GM12878 (cell line): Measurements from ENCODE around the gene FERMT3. TPM values are rescaled to one million over a fixed set of nuclear protein-coding genes. Genes with fewer than 3 reads are reported as not detected.

ENCODE experiments used
- ATAC-seq: fragments of 200-7000 bp; cut with Tn5 transposase; 3 replicates; pipeline ENCODE4 v1.9.1; 2020; ENCODE audit warnings: mild to moderate bottlenecking, moderate library complexity
- BruUV-seq: library from RNA; stranded (reverse); fragments of 400-500 nt; replicated peaks from 2 replicates; lab custom pipeline; 2021; lab: Mats Ljungman, UMichigan
- CTCF ChIA-PET: fragments of 300-600 bp; sonication (Branson Sonifier 250); formaldehyde crosslinking; extraction: SDS; loops from one replicate; lab custom pipeline; 2021; ENCODE audit warnings: inconsistent platforms; lab: Yijun Ruan, JAX
- POLR2A ChIA-PET: fragments of 350-600 bp; formaldehyde crosslinking; extraction: SDS; loops from one replicate; lab custom pipeline; 2021; ENCODE audit warnings: inconsistent platforms; lab: Charles Lee
- RAD21 ChIA-PET: fragments of 300-600 bp; sonication (Branson Sonifier 250); formaldehyde crosslinking; loops from one replicate; lab custom pipeline; 2023; ENCODE audit warnings: antibody characterized with exemption; ENCODE audit not compliant: unreplicated experiment; lab: Charles Lee
- SMC1A ChIA-PET: fragments of 300-600 bp; sonication (Branson Sonifier 250); formaldehyde crosslinking; loops from one replicate; lab custom pipeline; 2023; ENCODE audit not compliant: unreplicated experiment, uncharacterized antibody; lab: Charles Lee
- DNase-seq: peaks from one replicate; pipeline ENCODE4 v3.0.0-alpha.2; 2011; ENCODE audit warnings: low read depth, low spot score
- FAIRE-seq: peaks from 3 replicates; lab custom pipeline; 2011; peaks lifted over from hg19 to GRCh38; lab: Jason Lieb, UNC
- H2AFZ ChIP-seq: 2 replicates; pipeline ENCODE4 v1.6.0; 2011; ENCODE audit warnings: low read depth, low read length, control low read depth; ENCODE audit not compliant: control insufficient read depth
- H3K27ac ChIP-seq: 2 replicates; pipeline ENCODE4 v1.5.1; 2011; ENCODE audit warnings: control low read depth; ENCODE audit not compliant: control insufficient read depth, insufficient read depth
- H3K27me3 ChIP-seq, 2 experiments: replicated peaks in 1 of 2; 2 replicates each; pipeline versions ENCODE4 v1.6.0 to v1.6.1; 2011; ENCODE audit warnings: low read length in 1 of 2; ENCODE audit not compliant: control insufficient read depth in 2 of 2, insufficient read depth in 2 of 2
- H3K36me3 ChIP-seq, 2 experiments: 2 replicates each; pipeline ENCODE4 v1.5.1; 2011; ENCODE audit warnings: low read length in 1 of 2; ENCODE audit not compliant: control insufficient read depth in 2 of 2, insufficient read depth in 2 of 2
- H3K4me1 ChIP-seq: 2 replicates; pipeline ENCODE4 v1.6.1; 2011; ENCODE audit warnings: mild to moderate bottlenecking, low read length, moderate library complexity, mixed read lengths; ENCODE audit not compliant: control insufficient read depth, insufficient read depth
- H3K4me2 ChIP-seq: 2 replicates; pipeline ENCODE4 v1.6.0; 2011; ENCODE audit warnings: control low read depth; ENCODE audit not compliant: control insufficient read depth, insufficient read depth
- H3K4me3 ChIP-seq: fragments of 200-600 bp; sonication (generic); 2 replicates; pipeline ENCODE4 v1.5.1; 2016
- H3K79me2 ChIP-seq: 2 replicates; pipeline ENCODE4 v1.6.0; 2011; ENCODE audit warnings: low read length; ENCODE audit not compliant: control insufficient read depth, insufficient read depth
- H3K9ac ChIP-seq: 2 replicates; pipeline ENCODE4 v1.8.0; 2011; ENCODE audit warnings: low read length, control low read depth, mixed read lengths; ENCODE audit not compliant: control insufficient read depth, insufficient read depth
- H3K9me3 ChIP-seq: replicated peaks from 3 replicates; pipeline ENCODE4 v1.5.1; 2011; ENCODE audit warnings: mild to moderate bottlenecking, low read length; ENCODE audit not compliant: control insufficient read depth, insufficient read depth
- H4K20me1 ChIP-seq: 2 replicates; pipeline ENCODE4 v1.6.0; 2011; ENCODE audit not compliant: control insufficient read depth, insufficient read depth
- CEBPZ ChIP-seq: fragments of 150-350 bp; IDR thresholded peaks from 2 replicates; pipeline ENCODE4 v1.6.1; 2016; ENCODE audit warnings: low read depth, low read length
- E2F8 ChIP-seq: fragments of 450-650 bp; IDR thresholded peaks from 2 replicates; pipeline ENCODE4 v1.6.1; 2018; ENCODE audit warnings: mild to moderate bottlenecking, low read depth, moderate library complexity; ENCODE audit not compliant: partially characterized antibody
- GATAD2B ChIP-seq: fragments of 450-650 bp; conservative IDR thresholded peaks from 2 replicates; pipeline ENCODE4 v1.6.1; 2017; ENCODE audit warnings: low read depth, mild to moderate bottlenecking, moderate library complexity
- IRF4 ChIP-seq: IDR thresholded peaks from 2 replicates; pipeline ENCODE4 v1.6.1; 2011; ENCODE audit warnings: low read depth, low read length
- MAX ChIP-seq: IDR thresholded peaks from 2 replicates; pipeline ENCODE4 v1.6.1; 2012; ENCODE audit warnings: low read depth, low read length, improper control_type of control experiment
- NFYB ChIP-seq: IDR thresholded peaks from 2 replicates; pipeline ENCODE4 v1.6.1; 2011; ENCODE audit warnings: low read depth, mild to moderate bottlenecking, low read length, improper control_type of control experiment, moderate library complexity; ENCODE audit not compliant: insufficient read depth
- PML ChIP-seq: IDR thresholded peaks from 2 replicates; pipeline ENCODE4 v1.6.1; 2012; ENCODE audit warnings: low read length, inconsistent platforms
- REST ChIP-seq: IDR thresholded peaks from 2 replicates; pipeline ENCODE4 v1.6.1; 2012; ENCODE audit warnings: mild to moderate bottlenecking, low read depth, low read length
- ZNF687 ChIP-seq: fragments of 450-650 bp; IDR thresholded peaks from 2 replicates; pipeline ENCODE4 v1.6.1; 2017; ENCODE audit warnings: mild to moderate bottlenecking, moderate library complexity
- WGBS: methylation state at CpG from one replicate; pipeline ENCODE4 v1.1.6; 2016; ENCODE audit warnings: low lambda C conversion rate; ENCODE audit not compliant: insufficient replicate concordance, insufficient coverage; ENCODE audit errors: missing lambda C conversion rate; 5-methylcytosine and 5-hydroxymethylcytosine counted together
- in situ Hi-C: fragments of 300-500 bp; cut with MboI; formaldehyde crosslinking; loops from 9 replicates; pipeline ENCODE4 v1.14.3; 2018; ENCODE audit warnings: mixed read lengths
- intact Hi-C: fragments of 100-400 bp; cut with micrococcal nuclease; formaldehyde crosslinking; loops from one replicate; pipeline ENCODE4 v1.14.2; 2022; ENCODE audit not compliant: unreplicated experiment
- polyA plus RNA-seq, 11 experiments: library from polyadenylated mRNA; depleted of rRNA in 4 of 11; unstranded in 6 of 11; stranded (reverse) in 5 of 11; fragments of >200 nt; fragmentation: Nextera tagmentation in 4 of 11; fragmentation: Illumina TruSeq in 1 of 11; extraction: Ambion mirVana in 4 of 11; extraction: Trizol in 1 of 11; gene quantifications; 1 replicate in 1 of 11; 2 replicates in 10 of 11; pipeline versions ENCODE4 v1.2.1 to v1.2.3, GENCODE V29; 2011 to 2016; ENCODE audit warnings: inconsistent platforms in 2 of 11, missing spikeins in 2 of 11, low read depth in 1 of 11
- total RNA-seq, 4 experiments: library from RNA; depleted of rRNA in 3 of 4; stranded (reverse); fragments of >200 nt in 3 of 4; fragmentation: Illumina TruSeq in 1 of 4; extraction: Trizol in 1 of 4; gene quantifications; 2 replicates each; pipeline versions ENCODE4 v1.2.1 to v1.2.3, GENCODE V29; 2013 to 2021

The FERMT3 gene
- total and polyA plus RNA-seq, 10 of the 15 experiments (the other 5 are each of a cell fraction or from before 2014, with no cell fraction given) = 2.0 to 211 (median 114) TPM

GRCh38 chr11:64170419-64170818 lies 36.1 kb upstream of the FERMT3 start:
- ChIA-PET RAD21 (no interaction called here), POLR2A (interaction anchor here (0.6 to 1.4 kb wide), 2 partner anchors 15 to 624 kb away, joined by 3 read pairs; partner anchors contain the start of gene STIP1), CTCF (interaction anchor here (0.5 to 1.1 kb wide), 5 partner anchors 11 to 398 kb away, joined by 3 to 5 read pairs (median 3); no protein-coding TSS in a partner anchor), SMC1A (no interaction called here)
- in situ Hi-C loops (no loop called here), intact Hi-C loops (no loop called here)
- Histone ChIP-seq H3K4me2 (no peak overlapping the region), H3K36me3 (no peaks in the 10 kb centered on the region), H3K27me3 (no peaks in the 10 kb centered on the region), H4K20me1 (no peaks in the 10 kb centered on the region), H3K9ac (no peak overlapping the region), H3K4me3 (no peak overlapping the region), H3K9me3 (no peaks in the 10 kb centered on the region; the same call in 2 of the 3 replicates), H3K79me2 (no peaks in the 10 kb centered on the region), H3K4me1 (peaks cover 4% of the 10 kb centered on the region; the same call in 1 of the 2 replicates), H3K27ac (no peak overlapping the region), H2AFZ (no peak overlapping the region)
- ATAC-seq = no peak
- no peak for FAIRE-seq
- no peak for DNase-seq
- BruUV-seq = no TSS peak
- WGBS = 93% methylated on average over 3 of the region's 4 CpGs
- TF ChIP-seq NFYB (no peak), E2F8 (no peak), IRF4 (no peak), PML (no peak), GATAD2B (no peak), MAX (no peak), CEBPZ (no peak), ZNF687 (no peak), REST (no peak)
